HG03095 (cell line): ENCODE data around the gene UBAP2.

Experiments used
- ATAC-seq: cut with Tn5 transposase; IDR thresholded peaks from one replicate; pipeline ENCODE4 v1.9.1; 2021; ENCODE audit warnings: moderate library complexity; ENCODE audit not compliant: unreplicated experiment

The UBAP2 gene

GRCh38 chr9:33880211-33881089, 168.2 kb downstream of the UBAP2 start:
- ATAC-seq: no peak

- no peak for ATAC-seq
Observed at GRCh38 chr9:33878691-33879366, 169.9 kb downstream of the UBAP2 start.

- ATAC-seq: no peak
Observed at GRCh38 chr9:33877727-33878489, 170.8 kb downstream of the UBAP2 start.
